ENCODE data around the gene GABRD. TPM values are rescaled to one million over a fixed set of nuclear protein-coding genes. Genes with fewer than 3 reads are reported as not detected.

The GABRD gene
- total and polyA plus RNA-seq, 2 donors (not counting 3 experiments of a cell fraction or from before 2014, with no cell fraction given): not detected

- no peaks in the 10 kb centered on the region for H3K9me1 ChIP-seq (replicated peaks; ENCODE audit: control insufficient read depth, extremely low read depth, insufficient read depth, low read length)
- H4K20me1 ChIP-seq (replicated peaks; ENCODE audit: control insufficient read depth, extremely low read depth, insufficient read depth, low read length): no peaks in the 10 kb centered on the region
- no peaks in the 10 kb centered on the region for H3K79me2 ChIP-seq (ENCODE audit: control insufficient read depth, insufficient read depth, low read length)
- ChIA-PET CTCF (interaction anchor here (1.0 to 2.1 kb wide), 4 partner anchors 51 to 133 kb away, joined by 3 to 7 read pairs (median 4); no protein-coding TSS in a partner anchor), POLR2A (no interaction called here)
- no peak overlapping the region for H3K4me2 ChIP-seq (ENCODE audit: insufficient read depth, low read length)
- TF ChIP-seq CTCF (IDR thresholded peaks at IDR 0.05; ENCODE audit: extremely low read depth in 1 of 2, insufficient read depth in 1 of 2, low read depth in 1 of 2, low read length in 2 of 2) (no peak), EZH2 (IDR thresholded peaks at IDR 0.05; ENCODE audit: borderline replicate concordance, low read depth, low read length, severe bottlenecking) (no peak), POLR2A (IDR thresholded peaks at IDR 0.05; ENCODE audit: low read depth, low read length) (no peak), JUN (IDR thresholded peaks at IDR 0.05; ENCODE audit: borderline replicate concordance, insufficient read depth, insufficient read length, low read depth) (no peak), POLR2AphosphoS5 (IDR thresholded peaks at IDR 0.05; ENCODE audit: insufficient read depth, low read depth, low read length) (no peak), FOS (IDR thresholded peaks at IDR 0.05; ENCODE audit: borderline replicate concordance, insufficient read depth, low read length) (no peak), MYC (IDR thresholded peaks at IDR 0.05; ENCODE audit: low read depth, low read length) (no peak)
- TF ChIP-seq, protein P1, sequence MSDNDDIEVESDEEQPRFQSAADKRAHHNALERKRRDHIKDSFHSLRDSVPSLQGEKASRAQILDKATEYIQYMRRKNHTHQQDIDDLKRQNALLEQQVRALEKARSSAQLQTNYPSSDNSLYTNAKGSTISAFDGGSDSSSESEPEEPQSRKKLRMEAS (IDR thresholded peaks at IDR 0.05; ENCODE audit: insufficient read depth, insufficient read length): no peak
- no peaks in the 10 kb centered on the region for H3K9me3 ChIP-seq (replicated peaks; ENCODE audit: control insufficient read depth, insufficient read depth, low read length)
- H3K4me3 ChIP-seq (replicated peaks in 1 of 3; ENCODE audit: insufficient read depth in 1 of 3, low read depth in 1 of 3, low read length in 3 of 3): no peak overlapping the region
- H3K27me3 ChIP-seq (ENCODE audit: control insufficient read depth in 2 of 2, insufficient read depth in 2 of 2, low read length in 2 of 2): no peaks in the 10 kb centered on the region
- no peaks in the 10 kb centered on the region for H3K4me1 ChIP-seq (ENCODE audit: control insufficient read depth, extremely low read depth, insufficient read depth, low read length)
- no peak for FAIRE-seq
- no TSS peak for BruUV-seq (replicated peaks)
- intact Hi-C loops (cut with micrococcal nuclease): no loop called here
- no peak overlapping the region for H2AFZ ChIP-seq (ENCODE audit: low read depth, low read length)
- no peak overlapping the region for H3K9ac ChIP-seq (replicated peaks; ENCODE audit: extremely low read depth, insufficient read depth, low read length)
- dilution Hi-C loops (cut with MboI; ENCODE audit: extremely low pct_ligation_motif_present, low sequenced_read_pairs): no loop called here
- DNase-seq (ENCODE audit: low read depth, low spot score): no peak
- H3K36me3 ChIP-seq (ENCODE audit: control insufficient read depth in 2 of 2, extremely low read depth in 1 of 2, insufficient read depth in 2 of 2, low read length in 2 of 2): no peaks in the 10 kb centered on the region
- H3K27ac ChIP-seq (ENCODE audit: insufficient read depth, low read depth, low read length): no peak overlapping the region
Observed at GRCh38 chr1:2041887-2042286, 22.7 kb downstream of the GABRD start.

Data from endothelial cell of umbilical vein (primary cell).